Central memory CD8-positive, alpha-beta T cell (primary cell): ENCODE measurements around the gene STOML2.

Experiments
- ATAC-seq: fragments of 150-1000 bp; cut with Tn5 transposase; replicated peaks from 2 replicates; pipeline ENCODE4 v1.10.0; 2022; ENCODE audit warnings: mild to moderate bottlenecking, moderate FRiP score, moderate number of reproducible peaks; ENCODE audit not compliant: poor library complexity, severe bottlenecking; ENCODE audit errors: extremely low read depth
- DNase-seq, 2 donors: peaks; one replicate each; pipeline ENCODE4 v3.0.0; 2021; ENCODE audit warnings: low spot score in 2 of 2
- H3K27ac Mint-ChIP-seq: one replicate; pipeline ENCODE4 v1.8.0; 2022; ENCODE audit warnings: low read depth, mild to moderate bottlenecking, moderate library complexity, mixed read lengths
- H3K27me3 Mint-ChIP-seq: one replicate; pipeline ENCODE4 v1.8.0; 2022; ENCODE audit warnings: mixed read lengths
- H3K36me3 Mint-ChIP-seq: one replicate; pipeline ENCODE4 v1.8.0; 2022; ENCODE audit warnings: mild to moderate bottlenecking, moderate library complexity, mixed read lengths; ENCODE audit not compliant: insufficient read depth
- H3K4me1 Mint-ChIP-seq: one replicate; pipeline ENCODE4 v1.8.0; 2022; ENCODE audit warnings: mixed read lengths
- H3K4me3 Mint-ChIP-seq: one replicate; pipeline ENCODE4 v1.8.0; 2022; ENCODE audit warnings: mild to moderate bottlenecking, moderate library complexity, mixed read lengths
- H3K9me3 Mint-ChIP-seq: one replicate; pipeline ENCODE4 v1.8.0; 2022; ENCODE audit warnings: mixed read lengths

Gene STOML2

GRCh38 chr9:35114113-35114839 is 11.3 kb upstream of the STOML2 start:
- Mint-ChIP-seq H3K27ac (peak overlapping the region; percentile 94), H3K36me3 (peaks cover 10% of the 10 kb centered on the region), H3K9me3 (no peaks in the 10 kb centered on the region), H3K4me1 (peaks cover 65% of the 10 kb centered on the region), H3K4me3 (peak overlapping the region; percentile 88), H3K27me3 (no peaks in the 10 kb centered on the region)
- ATAC-seq (peak; percentile 1), DNase-seq (peak in 1 of 2 donors; percentile 47)

- H3K9me3 Mint-ChIP-seq, result no peaks in the 10 kb centered on the region
- H3K27ac Mint-ChIP-seq, result peak overlapping the region; percentile 71
- H3K4me3 Mint-ChIP-seq, result peak overlapping the region; percentile 72
- no peak for DNase-seq
- H3K27me3 Mint-ChIP-seq, result no peaks in the 10 kb centered on the region
- ATAC-seq, result no peak
- H3K36me3 Mint-ChIP-seq, result peaks cover 17% of the 10 kb centered on the region
- H3K4me1 Mint-ChIP-seq, result peaks cover 73% of the 10 kb centered on the region
Measured at GRCh38 chr9:35112257-35113020, 9.5 kb upstream of the STOML2 start.

GRCh38 chr9:35111001-35111933 is 8.3 kb upstream of the STOML2 start:
- DNase-seq (peak; percentile 81 to 91), ATAC-seq (peak; percentile 66)
- peaks cover 67% of the 10 kb centered on the region for H3K4me1 Mint-ChIP-seq
- H3K27ac Mint-ChIP-seq, result peak overlapping the region; percentile 71
- no peaks in the 10 kb centered on the region for H3K9me3 Mint-ChIP-seq
- no peaks in the 10 kb centered on the region for H3K27me3 Mint-ChIP-seq
- peak overlapping the region; percentile 72 for H3K4me3 Mint-ChIP-seq
- peaks cover 21% of the 10 kb centered on the region for H3K36me3 Mint-ChIP-seq

DNA sequence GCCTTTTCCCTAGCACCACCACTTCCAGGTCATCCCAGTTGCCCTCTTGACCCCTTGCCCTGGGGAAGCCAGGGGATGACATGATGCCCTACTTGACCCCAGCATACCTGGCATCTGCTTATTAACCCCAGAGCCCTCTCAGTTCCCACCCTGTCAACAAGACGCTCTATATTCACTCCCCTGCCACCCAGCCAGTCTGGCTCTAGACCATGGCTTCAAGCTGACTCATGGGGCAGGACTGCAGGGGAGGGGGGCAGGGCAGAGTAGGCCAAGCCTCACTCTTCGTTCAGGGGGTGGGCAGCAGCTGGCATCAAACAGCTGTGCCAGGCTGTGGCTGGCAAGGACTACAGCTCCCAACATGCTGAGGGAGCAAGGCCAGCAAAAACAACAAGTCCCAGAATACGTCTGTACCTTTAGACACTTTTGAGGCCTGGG is 7.4 kb upstream of the STOML2 start:
- DNase-seq (no peak), ATAC-seq (no peak)
- Mint-ChIP-seq H3K27ac (no peak overlapping the region), H3K4me3 (no peak overlapping the region), H3K36me3 (peaks cover 21% of the 10 kb centered on the region), H3K27me3 (no peaks in the 10 kb centered on the region), H3K4me1 (peaks cover 58% of the 10 kb centered on the region), H3K9me3 (no peaks in the 10 kb centered on the region)

DNA sequence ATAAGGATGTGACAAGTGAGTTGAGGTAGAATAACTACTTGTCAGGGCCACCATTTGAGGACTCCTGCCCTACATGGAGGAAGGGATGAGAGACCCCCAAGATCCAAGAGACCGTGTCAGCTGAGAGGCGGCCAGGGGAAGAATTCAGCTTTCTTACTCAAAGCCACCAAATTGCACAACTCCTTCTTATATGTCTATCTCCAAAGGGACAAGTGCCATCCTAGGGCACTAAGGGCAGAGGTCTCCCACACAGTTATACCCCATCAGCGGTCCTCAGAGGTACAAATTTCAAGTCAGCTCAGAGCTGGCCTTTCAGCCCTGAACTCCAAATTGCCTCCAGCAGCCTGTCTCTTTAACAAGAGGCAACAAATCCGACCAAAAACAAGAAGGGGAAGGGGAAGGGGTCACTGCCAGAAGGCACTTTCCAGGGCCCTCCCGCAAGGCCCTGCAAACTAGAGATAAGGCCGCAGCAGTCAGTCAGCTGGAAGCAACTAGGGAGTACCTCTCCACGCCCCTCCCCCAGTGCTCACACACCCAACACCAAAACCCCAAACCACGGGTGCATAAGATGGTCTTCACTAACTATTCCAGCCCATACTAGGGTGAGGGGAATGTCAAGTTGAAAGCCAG is 6.1 kb upstream of the STOML2 start:
- H3K4me1 Mint-ChIP-seq, result peaks cover 45% of the 10 kb centered on the region
- ATAC-seq, result no peak
- no peak for DNase-seq
- H3K27me3 Mint-ChIP-seq, result no peaks in the 10 kb centered on the region
- H3K36me3 Mint-ChIP-seq, result peaks cover 18% of the 10 kb centered on the region
- no peaks in the 10 kb centered on the region for H3K9me3 Mint-ChIP-seq
- no peak overlapping the region for H3K4me3 Mint-ChIP-seq
- no peak overlapping the region for H3K27ac Mint-ChIP-seq

DNA sequence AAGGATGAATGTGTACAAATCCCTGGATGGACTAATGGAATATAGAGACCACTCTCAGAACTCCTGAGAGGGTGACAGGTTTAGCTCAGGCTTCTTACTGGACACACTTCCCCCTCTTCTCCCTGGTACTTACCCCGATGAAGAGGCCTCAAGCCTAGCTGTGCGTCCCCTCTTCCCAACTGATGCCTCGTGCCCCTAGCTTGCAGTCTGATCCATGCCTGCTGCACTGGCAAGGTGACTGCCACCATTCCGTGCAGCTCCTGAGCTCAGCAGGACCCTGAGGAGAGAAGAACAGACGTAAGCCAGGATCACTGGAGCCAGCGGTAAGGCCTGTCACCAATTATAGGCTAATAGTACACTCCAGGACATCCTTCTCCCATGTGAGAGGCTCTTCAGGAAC is 5.5 kb upstream of the STOML2 start:
- no peak for DNase-seq
- Mint-ChIP-seq H3K4me1 (peaks cover 43% of the 10 kb centered on the region), H3K27me3 (no peaks in the 10 kb centered on the region), H3K36me3 (peaks cover 18% of the 10 kb centered on the region), H3K4me3 (no peak overlapping the region), H3K9me3 (no peaks in the 10 kb centered on the region), H3K27ac (no peak overlapping the region)
- no peak for ATAC-seq

DNA sequence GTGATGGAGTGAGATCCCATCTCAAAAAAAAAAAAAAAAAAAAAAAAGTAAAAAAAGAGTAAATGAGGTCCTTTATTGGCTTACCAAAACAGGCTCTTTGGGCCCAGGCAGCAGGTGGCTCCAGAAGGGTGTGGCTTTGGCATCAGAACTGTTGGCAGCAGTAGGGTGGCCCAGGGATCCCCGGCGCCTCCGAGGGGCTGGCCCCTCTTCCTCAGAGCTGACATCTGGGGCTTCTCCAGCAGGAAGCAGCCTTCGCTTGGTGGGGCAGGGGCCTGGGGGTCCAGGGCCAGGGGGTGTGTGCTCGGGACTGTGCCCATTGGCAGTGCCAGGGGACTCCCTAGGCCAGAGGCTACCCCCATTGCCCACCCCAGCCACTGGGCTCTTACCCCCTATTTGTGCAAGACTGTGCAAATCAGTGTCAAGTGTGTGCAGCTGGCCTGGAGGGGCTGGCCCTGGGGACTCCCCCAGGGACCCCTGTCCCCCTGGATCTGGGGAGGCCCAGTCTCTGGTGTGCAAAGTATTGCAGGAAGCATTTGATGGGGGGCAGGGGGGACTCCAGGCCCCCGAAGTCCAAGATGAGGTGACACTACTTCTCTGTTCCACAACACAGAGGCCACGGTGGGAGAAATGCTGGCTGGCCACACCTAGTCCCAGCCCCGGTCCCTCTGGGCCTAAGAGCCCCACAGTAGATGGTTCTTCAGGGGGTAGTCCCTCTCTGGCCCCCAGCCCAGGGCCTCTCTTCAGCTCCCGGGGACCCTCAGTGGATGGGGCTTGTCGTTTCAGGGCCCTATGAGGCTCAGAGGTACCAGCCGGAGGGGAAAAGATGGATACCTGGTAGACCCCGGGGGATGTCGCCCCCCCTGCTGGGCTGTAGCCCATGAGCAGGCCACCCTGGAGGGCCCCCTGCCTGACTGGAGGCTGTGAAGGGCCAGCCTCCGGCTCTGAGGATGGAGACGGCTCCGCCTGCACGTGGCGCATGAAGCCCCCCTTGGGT is 4.7 kb upstream of the STOML2 start:
- peaks cover 22% of the 10 kb centered on the region for H3K36me3 Mint-ChIP-seq
- ATAC-seq, result no peak
- H3K9me3 Mint-ChIP-seq, result no peaks in the 10 kb centered on the region
- no peaks in the 10 kb centered on the region for H3K27me3 Mint-ChIP-seq
- no peak for DNase-seq
- H3K4me3 Mint-ChIP-seq, result no peak overlapping the region
- H3K27ac Mint-ChIP-seq, result no peak overlapping the region
- H3K4me1 Mint-ChIP-seq, result peaks cover 52% of the 10 kb centered on the region

DNA sequence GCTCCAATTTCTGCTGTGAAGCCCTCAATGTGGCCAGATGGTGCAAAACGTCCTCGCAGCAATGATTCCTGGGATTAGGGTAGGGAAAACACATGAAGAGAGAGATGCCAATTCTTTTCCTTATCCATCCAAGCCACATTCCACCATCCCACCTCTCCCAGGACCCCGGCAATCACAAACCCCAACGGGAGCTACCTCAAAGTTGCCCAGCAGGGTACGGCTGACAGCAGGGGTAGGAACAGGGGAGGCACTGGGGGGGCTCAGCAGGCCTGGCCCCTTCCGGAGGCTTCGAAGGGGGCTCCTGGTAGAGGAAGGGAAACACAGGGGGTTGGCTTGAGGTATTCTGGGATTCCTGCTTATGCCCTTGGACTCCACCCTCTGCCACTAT is 3.4 kb upstream of the STOML2 start:
- Mint-ChIP-seq H3K4me1 (peaks cover 54% of the 10 kb centered on the region), H3K36me3 (peaks cover 20% of the 10 kb centered on the region), H3K9me3 (no peaks in the 10 kb centered on the region), H3K27me3 (no peaks in the 10 kb centered on the region), H3K4me3 (no peak overlapping the region), H3K27ac (no peak overlapping the region)
- no peak for ATAC-seq
- no peak for DNase-seq

GRCh38 chr9:35105571-35106342 is 2.8 kb upstream of the STOML2 start:
- Mint-ChIP-seq H3K27me3 (no peaks in the 10 kb centered on the region), H3K4me3 (no peak overlapping the region), H3K4me1 (peaks cover 53% of the 10 kb centered on the region), H3K36me3 (peaks cover 21% of the 10 kb centered on the region), H3K27ac (no peak overlapping the region), H3K9me3 (no peaks in the 10 kb centered on the region)
- DNase-seq (no peak), ATAC-seq (no peak)

GRCh38 chr9:35105126-35105525 is 2.2 kb upstream of the STOML2 start:
- Mint-ChIP-seq H3K4me1 (peaks cover 47% of the 10 kb centered on the region), H3K36me3 (peaks cover 23% of the 10 kb centered on the region), H3K9me3 (no peaks in the 10 kb centered on the region), H3K27me3 (no peaks in the 10 kb centered on the region), H3K4me3 (no peak overlapping the region), H3K27ac (no peak overlapping the region)
- ATAC-seq (no peak), DNase-seq (no peak)

GRCh38 chr9:35104586-35104985 is 1.7 kb upstream of the STOML2 start:
- no peak for DNase-seq
- Mint-ChIP-seq H3K9me3 (no peaks in the 10 kb centered on the region), H3K27me3 (no peaks in the 10 kb centered on the region), H3K4me1 (peaks cover 41% of the 10 kb centered on the region), H3K36me3 (peaks cover 24% of the 10 kb centered on the region), H3K4me3 (no peak overlapping the region), H3K27ac (no peak overlapping the region)
- ATAC-seq, result no peak
